Kidney (tissue), 14 donors: ENCODE results near the gene GNG3. TPM values are rescaled to one million over a fixed set of nuclear protein-coding genes. Genes with fewer than 3 reads are reported as not detected.
"Not testable (repeated sequence)": the region's sequence is repeated elsewhere in the genome, so short reads cannot be mapped to it uniquely, and the experiment has no call there.

Source experiments
- DNase-seq, 5 donors: peaks; one replicate each; pipeline ENCODE4 v3.0.0-alpha.2; 2013 to 2020
- FAIRE-seq: peaks from 2 replicates; lab custom pipeline; 2012; peaks lifted over from hg19 to GRCh38; lab: Jason Lieb, UNC
- H3K27ac ChIP-seq, 2 donors: one replicate each; pipeline ENCODE4 v1.7.0; 2013; ENCODE audit warnings: low read depth in 2 of 2, low read length in 2 of 2, inconsistent platforms in 1 of 2
- H3K27me3 ChIP-seq: one replicate; pipeline ENCODE4 v1.7.1; 2013; ENCODE audit warnings: low read length, inconsistent platforms; ENCODE audit not compliant: control insufficient read depth, insufficient read depth
- H3K36me3 ChIP-seq, 3 donors: one replicate each; pipeline versions ENCODE4 v1.7.0 to v1.7.1; 2013; ENCODE audit warnings: low read length in 3 of 3, control low read depth in 1 of 3, inconsistent platforms in 1 of 3; ENCODE audit not compliant: insufficient read depth in 3 of 3, control insufficient read depth in 2 of 3
- H3K4me1 ChIP-seq, 3 donors: one replicate each; pipeline versions ENCODE4 v1.7.0 to v1.7.1; 2013; ENCODE audit warnings: low read length in 3 of 3, inconsistent platforms in 1 of 3, low read depth in 1 of 3; ENCODE audit not compliant: control insufficient read depth in 2 of 3, insufficient read depth in 2 of 3
- H3K4me3 ChIP-seq, 3 donors: one replicate each; pipeline versions ENCODE4 v1.7.0 to v1.8.1; 2013; ENCODE audit warnings: low read length in 3 of 3, control low read depth in 1 of 3, inconsistent platforms in 1 of 3
- H3K9ac ChIP-seq, 3 donors: one replicate each; pipeline versions ENCODE4 v1.7.0 to v1.7.1; 2013; ENCODE audit warnings: low read length in 3 of 3, control low read depth in 1 of 3, inconsistent platforms in 1 of 3
- H3K9me3 ChIP-seq, 3 donors: one replicate each; pipeline versions ENCODE4 v1.7.0 to v1.7.1; 2013; ENCODE audit warnings: low read length in 3 of 3, control low read depth in 1 of 3, inconsistent platforms in 1 of 3; ENCODE audit not compliant: control insufficient read depth in 2 of 3, insufficient read depth in 1 of 3
- CTCF ChIP-seq: IDR thresholded peaks from 3 replicates; pipeline ENCODE4 v1.5.1; 2012; ENCODE audit warnings: mild to moderate bottlenecking, moderate library complexity, borderline replicate concordance; ENCODE audit not compliant: insufficient read depth; ENCODE audit errors: extremely low read depth
- intact Hi-C: fragments of 100-400 bp; cut with DNase I; formaldehyde crosslinking; loops from one replicate; pipeline ENCODE4 v1.11.1; 2022
- polyA plus RNA-seq: library from polyadenylated mRNA; stranded (reverse); fragments of 350-450 nt; fragmentation: Illumina TruSeq; extraction: RNeasy Lipid Tissue Mini Kit (QIAGEN cat#74804); gene quantifications from one replicate; pipeline ENCODE4 v1.2.3, GENCODE V29; 2014; ENCODE audit warnings: low read depth, low replicate concordance; ENCODE audit not compliant: insufficient read depth
- total RNA-seq: library from RNA; stranded (reverse); fragmentation: NEBNext Ultra II Directional; extraction: Animal tissue kit (Norgen Biotek cat#: 25700); gene quantifications from one replicate; pipeline ENCODE4 v1.2.1, GENCODE V29; 2021
- donor health status: control.
- donor health status: control.
- donor health status: control.
- donor health status: control.
- donor health status: control.
- donor health status: DM: yes; HTN: yes; CAD: no.
- donor health status: Normal renal cell carcinoma (clear cell type).

GNG3 gene
- total and polyA plus RNA-seq, 2 donors from 2014 or later, result 1.1 TPM; not detected in 1

GRCh38 chr11:62694455-62695167, 12.9 kb upstream of the GNG3 start:
- Histone ChIP-seq H3K9ac (no peak overlapping the region), H3K27ac (no peak overlapping the region), H3K36me3 (peaks cover 5 to 32% (median 12%) of the 10 kb centered on the region in 3 donors), H3K4me1 (no peaks in the 10 kb centered on the region), H3K4me3 (no peak overlapping the region), H3K27me3 (no peaks in the 10 kb centered on the region), H3K9me3 (no peaks in the 10 kb centered on the region)
- TF ChIP-seq CTCF, result peak; percentile 75
- no peak for FAIRE-seq
- intact Hi-C loops, result loop anchor here (10.0 kb wide), 1 partner anchor 300 kb away; no protein-coding TSS in a partner anchor
- peak in 4 of 5 donors; percentile 71 to 93 (median 78) for DNase-seq

- H3K4me3 ChIP-seq, result no peak overlapping the region
- H3K27me3 ChIP-seq, result no peaks in the 10 kb centered on the region
- no peak for TF ChIP-seq CTCF
- H3K36me3 ChIP-seq, result peaks cover 2 to 12% (median 2%) of the 10 kb centered on the region in 3 donors
- H3K9me3 ChIP-seq, result no peaks in the 10 kb centered on the region
- peaks cover 0 to 17% (median 14%) of the 10 kb centered on the region in 3 donors for H3K4me1 ChIP-seq
- H3K27ac ChIP-seq, result no peak overlapping the region
- H3K9ac ChIP-seq, result no peak overlapping the region
- FAIRE-seq (no peak), DNase-seq (no peak)
- intact Hi-C loops, result no loop called here
Observed at GRCh38 chr11:62702246-62702645, 5.2 kb upstream of the GNG3 start.

- H3K27me3 ChIP-seq, DNase-seq, intact Hi-C loops, H3K27ac ChIP-seq, H3K4me3 ChIP-seq, FAIRE-seq, H3K9ac ChIP-seq, H3K9me3 ChIP-seq: not testable (repeated sequence)
- Histone ChIP-seq H3K36me3 (peaks cover 2 to 12% (median 2%) of the 10 kb centered on the region in 3 donors), H3K4me1 (peaks cover 0 to 23% (median 21%) of the 10 kb centered on the region in 3 donors)
Observed at GRCh38 chr11:62703921-62704320, 3.6 kb upstream of the GNG3 start.

GRCh38 chr11:62705413-62705812, 2.1 kb upstream of the GNG3 start:
- FAIRE-seq, result no peak

More at GRCh38 chr11:62705413-62705812, 2.1 kb upstream of the GNG3 start:
- DNase-seq, result peak in 4 of 5 donors; percentile 26 to 65 (median 42)
- H3K27me3 ChIP-seq, result no peaks in the 10 kb centered on the region
- peaks cover 2 to 13% (median 4%) of the 10 kb centered on the region in 3 donors for H3K36me3 ChIP-seq
- no peak for TF ChIP-seq CTCF
- peak overlapping the region; percentile 79 to 87 for H3K27ac ChIP-seq
- H3K4me3 ChIP-seq, result peak overlapping the region; percentile 93 to 98 (median 96)
- H3K4me1 ChIP-seq, result peaks cover 0 to 30% (median 29%) of the 10 kb centered on the region in 3 donors
- peak overlapping the region; percentile 84 to 97 (median 93) for H3K9ac ChIP-seq
- H3K9me3 ChIP-seq, result no peaks in the 10 kb centered on the region
- intact Hi-C loops, result no loop called here
